Measurements from ENCODE around the gene MAML3. TPM values are rescaled to one million over a fixed set of nuclear protein-coding genes. Genes with fewer than 3 reads are reported as not detected.
A peak's percentile ranks its signal among the peaks of the same experiment; 100 is the strongest.

Gene MAML3
- total and polyA plus RNA-seq, 2 of the 13 experiments (the other 11 are each of a cell fraction or from before 2014, with no cell fraction given), result 0.05 to 0.13 TPM

- TF ChIP-seq ZBTB33 (CRISPR knock-in tag; IDR thresholded peaks at IDR 0.05) (no peak), ZNF746 (CRISPR knock-in tag; IDR thresholded peaks at IDR 0.05) (no peak), ZNF142 (CRISPR knock-in tag; IDR thresholded peaks at IDR 0.05) (no peak), TCF7 (IDR thresholded peaks at IDR 0.05; ENCODE audit: low read depth) (peak; percentile 39; the same call in 1 of the 2 replicates), HNF1B (CRISPR knock-in tag; IDR thresholded peaks at IDR 0.05) (no peak), SP2 (CRISPR knock-in tag; IDR thresholded peaks at IDR 0.05) (no peak), ZNF230 (CRISPR knock-in tag; IDR thresholded peaks at IDR 0.05) (no peak), ZNF33A (CRISPR knock-in tag; IDR thresholded peaks at IDR 0.05; ENCODE audit: borderline replicate concordance) (no peak), KDM4B (CRISPR knock-in tag; IDR thresholded peaks at IDR 0.05) (no peak), ZNF513 (CRISPR knock-in tag; conservative IDR thresholded peaks at IDR 0.05) (no peak), IRF9 (CRISPR knock-in tag; IDR thresholded peaks at IDR 0.05; ENCODE audit: borderline replicate concordance) (no peak), NR2F6 (IDR thresholded peaks at IDR 0.05) (0 out of 2 replicates have a peak, but pooled peaks have one; percentile 24), NR2F6 (CRISPR knock-in tag; IDR thresholded peaks at IDR 0.05) (0 out of 2 replicates have a peak, but pooled peaks have one; percentile 18), PREB (CRISPR knock-in tag; IDR thresholded peaks at IDR 0.05) (no peak)
These were observed 476.9 kb downstream of the MAML3 start (continued) for GRCh38 chr4:139676913-139677585.

All from HepG2 (cell line).